Epithelial cell of esophagus (primary cell): ENCODE results near the gene TACC2.

Source experiments
- DNase-seq: peaks from one replicate; pipeline ENCODE4 v3.0.0; 2010; ENCODE audit warnings: low read depth
- H3K4me3 ChIP-seq: 2 replicates; pipeline ENCODE4 v1.5.1; 2011; ENCODE audit warnings: mild to moderate bottlenecking, low read length, control low read depth
- TF ChIP-seq, protein P1 (sequence below): IDR thresholded peaks from 2 replicates; pipeline ENCODE4 v1.5.1; 2011; ENCODE audit warnings: low read depth, mild to moderate bottlenecking, low read length, control low read depth, inconsistent platforms; ENCODE audit not compliant: insufficient read depth; ENCODE audit errors: missing control alignments

TACC2 gene

GRCh38 chr10:122188706-122189105 lies 199.7 kb downstream of the TACC2 start:
- no peak for DNase-seq
- H3K4me3 ChIP-seq: no peak overlapping the region
- TF ChIP-seq, protein P1, sequence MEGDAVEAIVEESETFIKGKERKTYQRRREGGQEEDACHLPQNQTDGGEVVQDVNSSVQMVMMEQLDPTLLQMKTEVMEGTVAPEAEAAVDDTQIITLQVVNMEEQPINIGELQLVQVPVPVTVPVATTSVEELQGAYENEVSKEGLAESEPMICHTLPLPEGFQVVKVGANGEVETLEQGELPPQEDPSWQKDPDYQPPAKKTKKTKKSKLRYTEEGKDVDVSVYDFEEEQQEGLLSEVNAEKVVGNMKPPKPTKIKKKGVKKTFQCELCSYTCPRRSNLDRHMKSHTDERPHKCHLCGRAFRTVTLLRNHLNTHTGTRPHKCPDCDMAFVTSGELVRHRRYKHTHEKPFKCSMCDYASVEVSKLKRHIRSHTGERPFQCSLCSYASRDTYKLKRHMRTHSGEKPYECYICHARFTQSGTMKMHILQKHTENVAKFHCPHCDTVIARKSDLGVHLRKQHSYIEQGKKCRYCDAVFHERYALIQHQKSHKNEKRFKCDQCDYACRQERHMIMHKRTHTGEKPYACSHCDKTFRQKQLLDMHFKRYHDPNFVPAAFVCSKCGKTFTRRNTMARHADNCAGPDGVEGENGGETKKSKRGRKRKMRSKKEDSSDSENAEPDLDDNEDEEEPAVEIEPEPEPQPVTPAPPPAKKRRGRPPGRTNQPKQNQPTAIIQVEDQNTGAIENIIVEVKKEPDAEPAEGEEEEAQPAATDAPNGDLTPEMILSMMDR: no peak

DNA sequence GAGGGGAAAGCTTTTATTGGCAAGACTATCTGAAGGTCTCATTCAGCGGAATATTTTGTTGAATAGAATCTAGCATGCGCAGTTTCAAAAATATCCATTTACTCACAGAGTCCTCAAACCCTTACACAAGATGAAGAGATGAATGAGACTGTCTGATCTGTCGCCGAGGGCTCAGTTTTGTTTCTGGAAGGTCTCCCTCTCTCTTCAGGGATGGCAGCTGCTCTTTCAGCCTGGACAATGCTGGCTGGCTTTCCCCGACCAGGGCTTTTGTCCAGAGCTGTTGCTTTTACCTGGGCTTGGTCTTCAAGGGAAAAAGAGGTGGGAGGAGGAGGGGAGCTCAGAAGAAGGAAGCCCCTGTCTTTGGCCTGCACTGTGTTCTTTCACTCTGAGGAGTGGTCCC lies 200.2 kb downstream of the TACC2 start:
- TF ChIP-seq, protein P1: no peak
- no peak for DNase-seq
- H3K4me3 ChIP-seq: no peak overlapping the region

DNA sequence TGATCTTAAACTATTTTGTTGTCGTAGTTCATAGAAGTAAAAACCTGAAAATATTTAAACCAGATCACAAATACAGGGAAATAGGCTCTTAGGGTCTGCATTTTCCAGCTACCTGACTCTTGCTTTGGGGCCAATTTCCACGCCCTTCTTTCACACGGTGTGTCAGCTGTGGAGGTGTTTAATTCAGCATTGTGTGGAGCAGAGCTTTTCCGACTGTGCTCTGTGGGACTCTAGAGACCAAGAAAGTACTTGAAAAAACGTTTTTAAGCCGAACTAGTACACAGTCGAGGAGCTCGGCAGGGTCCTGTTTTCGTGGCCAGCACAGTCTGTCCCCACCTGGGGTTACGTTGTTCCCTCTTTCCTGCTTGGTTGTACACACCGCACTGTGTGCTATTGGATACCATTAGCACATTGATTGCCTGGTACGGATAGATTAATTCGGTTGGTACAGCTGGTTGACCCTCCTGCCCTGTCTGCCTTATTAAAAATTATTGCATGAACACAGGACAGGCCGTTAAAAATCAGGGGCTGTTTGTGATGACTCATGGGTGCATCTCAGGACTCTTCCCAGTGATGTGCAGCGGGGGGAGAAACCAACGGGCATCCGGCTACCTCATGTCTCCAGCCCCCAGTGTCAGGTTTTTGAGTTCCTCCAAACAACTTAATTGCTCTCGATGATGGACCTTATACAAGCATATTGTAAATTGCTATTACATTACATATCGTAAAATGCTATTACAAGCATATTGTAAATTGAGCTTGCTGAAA lies 201.4 kb downstream of the TACC2 start:
- TF ChIP-seq, protein P1: no peak
- no peak overlapping the region for H3K4me3 ChIP-seq
- no peak for DNase-seq

GRCh38 chr10:122191936-122192541 lies 203.1 kb downstream of the TACC2 start:
- DNase-seq: no peak
- TF ChIP-seq, protein P1: no peak
- no peak overlapping the region for H3K4me3 ChIP-seq

- no peak overlapping the region for H3K4me3 ChIP-seq
- TF ChIP-seq, protein P1: no peak
- no peak for DNase-seq
Measured at GRCh38 chr10:122194251-122194650, 205.3 kb downstream of the TACC2 start.

GRCh38 chr10:122196218-122196617 lies 207.3 kb downstream of the TACC2 start:
- TF ChIP-seq, protein P1: no peak
- no peak for DNase-seq
- no peak overlapping the region for H3K4me3 ChIP-seq

DNA sequence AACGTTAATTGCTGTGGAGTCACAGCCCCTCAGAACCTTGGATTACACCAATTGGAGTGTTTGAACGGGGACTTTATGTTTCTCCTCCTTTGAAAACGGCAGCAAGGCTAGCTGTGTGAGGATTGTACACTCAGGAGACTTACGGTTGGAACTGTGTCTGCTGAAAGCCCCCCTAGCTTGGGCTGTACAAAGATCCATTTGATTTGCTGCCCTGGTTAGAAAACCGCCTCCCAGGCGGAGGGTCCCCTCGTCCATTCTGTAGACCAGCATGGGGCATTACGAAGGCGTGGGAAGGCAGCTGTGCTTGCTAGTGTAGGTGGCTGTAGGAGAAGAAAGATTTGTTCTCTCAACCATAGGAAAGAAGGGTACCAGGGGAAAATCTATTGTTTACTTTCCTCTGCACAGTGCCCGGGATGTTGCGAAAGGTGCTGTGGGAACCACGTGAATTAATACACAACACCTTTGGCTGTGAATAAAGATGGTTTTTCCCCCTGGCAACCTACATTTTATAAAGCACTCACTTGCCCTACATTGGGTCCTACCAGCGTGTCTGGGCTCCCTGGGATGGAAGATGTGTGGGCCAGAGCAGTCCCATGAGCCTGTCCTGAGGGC lies 208.8 kb downstream of the TACC2 start:
- DNase-seq: no peak
- TF ChIP-seq, protein P1: no peak
- H3K4me3 ChIP-seq: no peak overlapping the region
